Neural cell (in vitro differentiated cells): ENCODE measurements around the gene NCKAP5.

Experiments used
- MXI1 ChIP-seq: fragments of 450-650 bp; conservative IDR thresholded peaks from 2 replicates; pipeline ENCODE4 v1.6.1; 2014; ENCODE audit warnings: antibody characterized with exemption, mild to moderate bottlenecking; ENCODE audit not compliant: poor library complexity, severe bottlenecking
- POLR2AphosphoS5 ChIP-seq: IDR thresholded peaks from 2 replicates; pipeline ENCODE4 v1.6.1; 2012
- RAD21 ChIP-seq: fragments of 450-650 bp; conservative IDR thresholded peaks from 2 replicates; pipeline ENCODE4 v1.6.1; 2014; ENCODE audit warnings: antibody characterized with exemption, mild to moderate bottlenecking, moderate library complexity
- TAF1 ChIP-seq: IDR thresholded peaks from 2 replicates; pipeline ENCODE4 v1.6.1; 2012; ENCODE audit warnings: low read depth
- TF ChIP-seq, protein P1 (sequence below): fragments of 450-650 bp; IDR thresholded peaks from 2 replicates; pipeline ENCODE4 v1.5.1; 2014; ENCODE audit warnings: antibody characterized with exemption, mild to moderate bottlenecking, moderate library complexity; ENCODE audit not compliant: poor library complexity, severe bottlenecking
- TF ChIP-seq, protein P2 (sequence below): IDR thresholded peaks from 2 replicates; pipeline ENCODE4 v1.6.1; 2012; ENCODE audit warnings: borderline replicate concordance

DNA sequence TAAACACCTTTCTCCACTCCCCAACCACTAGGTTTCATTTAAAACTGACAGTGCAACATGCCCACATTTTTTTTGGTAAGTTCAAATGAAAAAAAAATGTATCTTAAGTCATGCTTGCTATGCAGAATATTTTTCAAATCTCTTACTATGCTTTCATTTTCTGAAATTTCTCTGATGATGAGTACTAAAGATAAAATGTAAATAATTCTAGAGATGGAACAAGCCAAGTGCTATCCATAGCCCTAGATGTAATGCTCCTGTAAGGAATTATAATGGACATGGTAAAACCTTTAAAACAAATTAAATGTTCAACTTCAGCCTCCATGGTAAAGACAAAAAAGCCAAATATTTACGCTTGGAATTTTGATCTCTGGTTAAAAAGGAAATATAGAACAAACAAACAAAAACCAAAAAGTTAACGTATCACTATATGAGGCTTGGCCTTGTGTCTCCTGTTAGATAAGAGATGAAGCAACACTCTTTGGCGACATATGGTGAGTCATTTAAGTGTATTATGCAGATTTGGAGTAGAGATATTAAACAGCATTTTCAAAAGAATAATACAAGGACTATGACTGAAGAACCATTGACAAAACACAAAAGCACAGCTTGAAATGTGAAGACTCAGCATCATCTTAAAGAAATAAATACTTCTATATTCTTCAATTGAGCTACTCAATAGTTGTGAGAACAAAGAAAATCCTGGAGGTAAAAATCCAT is 506.2 kb downstream of the NCKAP5 start:
- TF ChIP-seq, protein P1, sequence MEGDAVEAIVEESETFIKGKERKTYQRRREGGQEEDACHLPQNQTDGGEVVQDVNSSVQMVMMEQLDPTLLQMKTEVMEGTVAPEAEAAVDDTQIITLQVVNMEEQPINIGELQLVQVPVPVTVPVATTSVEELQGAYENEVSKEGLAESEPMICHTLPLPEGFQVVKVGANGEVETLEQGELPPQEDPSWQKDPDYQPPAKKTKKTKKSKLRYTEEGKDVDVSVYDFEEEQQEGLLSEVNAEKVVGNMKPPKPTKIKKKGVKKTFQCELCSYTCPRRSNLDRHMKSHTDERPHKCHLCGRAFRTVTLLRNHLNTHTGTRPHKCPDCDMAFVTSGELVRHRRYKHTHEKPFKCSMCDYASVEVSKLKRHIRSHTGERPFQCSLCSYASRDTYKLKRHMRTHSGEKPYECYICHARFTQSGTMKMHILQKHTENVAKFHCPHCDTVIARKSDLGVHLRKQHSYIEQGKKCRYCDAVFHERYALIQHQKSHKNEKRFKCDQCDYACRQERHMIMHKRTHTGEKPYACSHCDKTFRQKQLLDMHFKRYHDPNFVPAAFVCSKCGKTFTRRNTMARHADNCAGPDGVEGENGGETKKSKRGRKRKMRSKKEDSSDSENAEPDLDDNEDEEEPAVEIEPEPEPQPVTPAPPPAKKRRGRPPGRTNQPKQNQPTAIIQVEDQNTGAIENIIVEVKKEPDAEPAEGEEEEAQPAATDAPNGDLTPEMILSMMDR = no peak
- no peak for TF ChIP-seq TAF1
- TF ChIP-seq, protein P2, sequence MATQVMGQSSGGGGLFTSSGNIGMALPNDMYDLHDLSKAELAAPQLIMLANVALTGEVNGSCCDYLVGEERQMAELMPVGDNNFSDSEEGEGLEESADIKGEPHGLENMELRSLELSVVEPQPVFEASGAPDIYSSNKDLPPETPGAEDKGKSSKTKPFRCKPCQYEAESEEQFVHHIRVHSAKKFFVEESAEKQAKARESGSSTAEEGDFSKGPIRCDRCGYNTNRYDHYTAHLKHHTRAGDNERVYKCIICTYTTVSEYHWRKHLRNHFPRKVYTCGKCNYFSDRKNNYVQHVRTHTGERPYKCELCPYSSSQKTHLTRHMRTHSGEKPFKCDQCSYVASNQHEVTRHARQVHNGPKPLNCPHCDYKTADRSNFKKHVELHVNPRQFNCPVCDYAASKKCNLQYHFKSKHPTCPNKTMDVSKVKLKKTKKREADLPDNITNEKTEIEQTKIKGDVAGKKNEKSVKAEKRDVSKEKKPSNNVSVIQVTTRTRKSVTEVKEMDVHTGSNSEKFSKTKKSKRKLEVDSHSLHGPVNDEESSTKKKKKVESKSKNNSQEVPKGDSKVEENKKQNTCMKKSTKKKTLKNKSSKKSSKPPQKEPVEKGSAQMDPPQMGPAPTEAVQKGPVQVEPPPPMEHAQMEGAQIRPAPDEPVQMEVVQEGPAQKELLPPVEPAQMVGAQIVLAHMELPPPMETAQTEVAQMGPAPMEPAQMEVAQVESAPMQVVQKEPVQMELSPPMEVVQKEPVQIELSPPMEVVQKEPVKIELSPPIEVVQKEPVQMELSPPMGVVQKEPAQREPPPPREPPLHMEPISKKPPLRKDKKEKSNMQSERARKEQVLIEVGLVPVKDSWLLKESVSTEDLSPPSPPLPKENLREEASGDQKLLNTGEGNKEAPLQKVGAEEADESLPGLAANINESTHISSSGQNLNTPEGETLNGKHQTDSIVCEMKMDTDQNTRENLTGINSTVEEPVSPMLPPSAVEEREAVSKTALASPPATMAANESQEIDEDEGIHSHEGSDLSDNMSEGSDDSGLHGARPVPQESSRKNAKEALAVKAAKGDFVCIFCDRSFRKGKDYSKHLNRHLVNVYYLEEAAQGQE = no peak
- no peak for TF ChIP-seq POLR2AphosphoS5
- no peak for TF ChIP-seq RAD21
- no peak for TF ChIP-seq MXI1
